WTC11 (cell line): Measurements from ENCODE around the gene PSMD14.

Experiments used
- ELF4 ChIP-seq: sonication (generic); formaldehyde crosslinking; IDR thresholded peaks from 2 replicates; pipeline ENCODE4 v1.8.1; 2022; ENCODE audit warnings: low read depth, mild to moderate bottlenecking, moderate library complexity, missing genetic modification reagents
- GABPB1 ChIP-seq: sonication (generic); formaldehyde crosslinking; IDR thresholded peaks from 2 replicates; pipeline ENCODE4 v1.8.1; 2023; ENCODE audit warnings: mild to moderate bottlenecking, missing genetic modification reagents
- GRHL2 ChIP-seq: fragments of 250-450 bp; sonication (Bioruptor Pico); IDR thresholded peaks from 2 replicates; pipeline ENCODE4 v1.8.0; 2022; ENCODE audit warnings: mild to moderate bottlenecking, moderate library complexity; ENCODE audit not compliant: insufficient replicate concordance, severe bottlenecking
- SMAD3 ChIP-seq: sonication (generic); formaldehyde crosslinking; IDR thresholded peaks from 2 replicates; pipeline ENCODE4 v1.8.0; 2022; ENCODE audit warnings: missing genetic modification reagents, mild to moderate bottlenecking, borderline replicate concordance
- TEAD4 ChIP-seq: sonication (generic); formaldehyde crosslinking; IDR thresholded peaks from 2 replicates; pipeline ENCODE4 v1.8.0; 2022; ENCODE audit warnings: mild to moderate bottlenecking, missing genetic modification reagents
- TF ChIP-seq, protein P1 (sequence below): fragments of 200-600 bp; IDR thresholded peaks from 2 replicates; pipeline ENCODE4 v1.8.0; 2022; ENCODE audit warnings: antibody characterized with exemption
- TF ChIP-seq, protein P2 (sequence below): sonication (generic); formaldehyde crosslinking; IDR thresholded peaks from 2 replicates; pipeline ENCODE4 v1.8.0; 2022; ENCODE audit warnings: missing genetic modification reagents
- TF ChIP-seq, protein P3 (sequence below): sonication (generic); formaldehyde crosslinking; IDR thresholded peaks from 2 replicates; pipeline ENCODE4 v1.8.1; 2022; ENCODE audit warnings: low read depth, missing genetic modification reagents, borderline replicate concordance
- TF ChIP-seq, protein P4 (sequence below): sonication (generic); formaldehyde crosslinking; IDR thresholded peaks from 2 replicates; pipeline ENCODE4 v1.8.1; 2022; ENCODE audit warnings: low read depth, mild to moderate bottlenecking, moderate library complexity, missing genetic modification reagents, borderline replicate concordance

DNA sequence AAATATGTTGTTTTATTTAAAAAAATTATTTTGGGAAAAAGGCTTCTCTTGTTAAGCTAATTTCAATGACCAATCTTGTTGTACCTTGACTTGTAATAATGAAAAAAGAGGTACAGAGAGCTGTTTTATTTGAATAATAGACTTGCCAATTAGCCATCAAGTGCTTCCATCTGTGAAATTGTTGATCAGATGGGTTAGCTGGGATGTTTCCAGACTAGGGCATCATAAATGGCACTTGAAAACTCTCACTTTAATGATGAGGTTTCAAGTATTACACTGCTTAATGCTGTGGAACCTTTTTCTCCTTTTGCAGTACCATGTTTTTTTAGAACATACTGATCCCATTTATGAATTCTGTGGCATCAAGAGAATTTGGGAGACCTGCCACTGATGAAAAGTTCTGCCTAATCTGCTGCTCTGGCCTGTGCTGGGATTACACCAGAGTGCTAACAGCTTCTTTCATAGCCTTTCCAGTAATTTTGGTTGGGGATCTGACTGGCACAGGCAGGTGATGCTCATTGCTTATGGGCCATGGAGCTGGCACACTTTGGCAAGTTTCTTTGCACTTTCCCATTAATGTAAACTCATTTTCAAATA is 24.2 kb downstream of the PSMD14 start:
- TF ChIP-seq ELF4 (CRISPR knock-in tag) (no peak), GABPB1 (no peak), SMAD3 (CRISPR knock-in tag) (no peak), TEAD4 (CRISPR knock-in tag) (no peak), GRHL2 (CRISPR knock-in tag) (no peak)
- TF ChIP-seq, protein P1, sequence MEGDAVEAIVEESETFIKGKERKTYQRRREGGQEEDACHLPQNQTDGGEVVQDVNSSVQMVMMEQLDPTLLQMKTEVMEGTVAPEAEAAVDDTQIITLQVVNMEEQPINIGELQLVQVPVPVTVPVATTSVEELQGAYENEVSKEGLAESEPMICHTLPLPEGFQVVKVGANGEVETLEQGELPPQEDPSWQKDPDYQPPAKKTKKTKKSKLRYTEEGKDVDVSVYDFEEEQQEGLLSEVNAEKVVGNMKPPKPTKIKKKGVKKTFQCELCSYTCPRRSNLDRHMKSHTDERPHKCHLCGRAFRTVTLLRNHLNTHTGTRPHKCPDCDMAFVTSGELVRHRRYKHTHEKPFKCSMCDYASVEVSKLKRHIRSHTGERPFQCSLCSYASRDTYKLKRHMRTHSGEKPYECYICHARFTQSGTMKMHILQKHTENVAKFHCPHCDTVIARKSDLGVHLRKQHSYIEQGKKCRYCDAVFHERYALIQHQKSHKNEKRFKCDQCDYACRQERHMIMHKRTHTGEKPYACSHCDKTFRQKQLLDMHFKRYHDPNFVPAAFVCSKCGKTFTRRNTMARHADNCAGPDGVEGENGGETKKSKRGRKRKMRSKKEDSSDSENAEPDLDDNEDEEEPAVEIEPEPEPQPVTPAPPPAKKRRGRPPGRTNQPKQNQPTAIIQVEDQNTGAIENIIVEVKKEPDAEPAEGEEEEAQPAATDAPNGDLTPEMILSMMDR, result no peak
- TF ChIP-seq, protein P2, sequence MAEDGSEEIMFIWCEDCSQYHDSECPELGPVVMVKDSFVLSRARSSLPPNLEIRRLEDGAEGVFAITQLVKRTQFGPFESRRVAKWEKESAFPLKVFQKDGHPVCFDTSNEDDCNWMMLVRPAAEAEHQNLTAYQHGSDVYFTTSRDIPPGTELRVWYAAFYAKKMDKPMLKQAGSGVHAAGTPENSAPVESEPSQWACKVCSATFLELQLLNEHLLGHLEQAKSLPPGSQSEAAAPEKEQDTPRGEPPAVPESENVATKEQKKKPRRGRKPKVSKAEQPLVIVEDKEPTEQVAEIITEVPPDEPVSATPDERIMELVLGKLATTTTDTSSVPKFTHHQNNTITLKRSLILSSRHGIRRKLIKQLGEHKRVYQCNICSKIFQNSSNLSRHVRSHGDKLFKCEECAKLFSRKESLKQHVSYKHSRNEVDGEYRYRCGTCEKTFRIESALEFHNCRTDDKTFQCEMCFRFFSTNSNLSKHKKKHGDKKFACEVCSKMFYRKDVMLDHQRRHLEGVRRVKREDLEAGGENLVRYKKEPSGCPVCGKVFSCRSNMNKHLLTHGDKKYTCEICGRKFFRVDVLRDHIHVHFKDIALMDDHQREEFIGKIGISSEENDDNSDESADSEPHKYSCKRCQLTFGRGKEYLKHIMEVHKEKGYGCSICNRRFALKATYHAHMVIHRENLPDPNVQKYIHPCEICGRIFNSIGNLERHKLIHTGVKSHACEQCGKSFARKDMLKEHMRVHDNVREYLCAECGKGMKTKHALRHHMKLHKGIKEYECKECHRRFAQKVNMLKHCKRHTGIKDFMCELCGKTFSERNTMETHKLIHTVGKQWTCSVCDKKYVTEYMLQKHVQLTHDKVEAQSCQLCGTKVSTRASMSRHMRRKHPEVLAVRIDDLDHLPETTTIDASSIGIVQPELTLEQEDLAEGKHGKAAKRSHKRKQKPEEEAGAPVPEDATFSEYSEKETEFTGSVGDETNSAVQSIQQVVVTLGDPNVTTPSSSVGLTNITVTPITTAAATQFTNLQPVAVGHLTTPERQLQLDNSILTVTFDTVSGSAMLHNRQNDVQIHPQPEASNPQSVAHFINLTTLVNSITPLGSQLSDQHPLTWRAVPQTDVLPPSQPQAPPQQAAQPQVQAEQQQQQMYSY (CRISPR knock-in tag), result no peak
- TF ChIP-seq, protein P3, sequence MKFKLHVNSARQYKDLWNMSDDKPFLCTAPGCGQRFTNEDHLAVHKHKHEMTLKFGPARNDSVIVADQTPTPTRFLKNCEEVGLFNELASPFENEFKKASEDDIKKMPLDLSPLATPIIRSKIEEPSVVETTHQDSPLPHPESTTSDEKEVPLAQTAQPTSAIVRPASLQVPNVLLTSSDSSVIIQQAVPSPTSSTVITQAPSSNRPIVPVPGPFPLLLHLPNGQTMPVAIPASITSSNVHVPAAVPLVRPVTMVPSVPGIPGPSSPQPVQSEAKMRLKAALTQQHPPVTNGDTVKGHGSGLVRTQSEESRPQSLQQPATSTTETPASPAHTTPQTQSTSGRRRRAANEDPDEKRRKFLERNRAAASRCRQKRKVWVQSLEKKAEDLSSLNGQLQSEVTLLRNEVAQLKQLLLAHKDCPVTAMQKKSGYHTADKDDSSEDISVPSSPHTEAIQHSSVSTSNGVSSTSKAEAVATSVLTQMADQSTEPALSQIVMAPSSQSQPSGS (CRISPR knock-in tag), result no peak
- TF ChIP-seq, protein P4, sequence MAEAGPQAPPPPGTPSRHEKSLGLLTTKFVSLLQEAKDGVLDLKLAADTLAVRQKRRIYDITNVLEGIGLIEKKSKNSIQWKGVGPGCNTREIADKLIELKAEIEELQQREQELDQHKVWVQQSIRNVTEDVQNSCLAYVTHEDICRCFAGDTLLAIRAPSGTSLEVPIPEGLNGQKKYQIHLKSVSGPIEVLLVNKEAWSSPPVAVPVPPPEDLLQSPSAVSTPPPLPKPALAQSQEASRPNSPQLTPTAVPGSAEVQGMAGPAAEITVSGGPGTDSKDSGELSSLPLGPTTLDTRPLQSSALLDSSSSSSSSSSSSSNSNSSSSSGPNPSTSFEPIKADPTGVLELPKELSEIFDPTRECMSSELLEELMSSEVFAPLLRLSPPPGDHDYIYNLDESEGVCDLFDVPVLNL, result no peak
